Activated CD4-positive, CD25-positive, alpha-beta regulatory T cell (primary cell): ENCODE data around the gene ASF1B.

ENCODE experiments used
- DNase-seq, 4 experiments: peaks; one replicate each; lab custom pipeline; 2025; lab: John Stamatoyannopoulos, UW

The ASF1B gene

DNA sequence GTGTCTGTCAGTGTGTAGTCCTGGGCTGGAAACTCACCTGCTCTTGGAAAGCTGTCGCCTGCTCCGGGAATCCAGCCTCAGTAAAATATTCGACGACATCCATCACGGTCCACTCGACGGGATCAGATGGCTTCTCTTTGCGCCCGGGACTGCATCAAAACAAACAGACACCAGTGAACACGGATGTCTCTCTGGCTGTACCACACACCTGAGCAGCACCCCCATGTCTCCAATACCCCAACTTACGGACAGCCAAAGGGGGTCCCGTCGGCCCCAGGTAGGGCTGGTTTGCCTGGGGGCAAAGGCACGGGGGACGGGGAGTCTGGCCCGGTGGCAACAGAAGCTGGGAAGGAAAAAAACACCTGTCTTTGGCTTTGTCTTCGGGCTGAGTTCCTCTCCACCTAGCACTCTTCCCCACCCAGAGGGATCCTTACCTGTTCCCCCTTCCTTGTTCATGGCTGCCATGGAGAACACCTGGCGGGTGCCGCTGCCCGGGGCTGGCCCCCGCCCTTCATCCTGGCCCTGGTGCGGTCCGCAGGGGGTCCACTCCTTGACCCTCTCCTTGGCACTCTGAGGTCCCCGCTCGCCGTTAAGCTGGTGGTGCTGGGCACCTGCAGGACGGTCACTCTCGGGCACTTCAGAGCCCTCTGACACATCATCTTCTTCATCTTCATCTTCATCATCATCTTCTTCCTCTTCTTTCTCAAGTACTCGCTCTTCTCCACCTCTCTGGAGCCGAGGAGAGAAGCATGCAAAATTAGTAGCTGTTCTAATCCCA is 47.6 kb downstream of the ASF1B start:
- DNase-seq, result no peak

DNA sequence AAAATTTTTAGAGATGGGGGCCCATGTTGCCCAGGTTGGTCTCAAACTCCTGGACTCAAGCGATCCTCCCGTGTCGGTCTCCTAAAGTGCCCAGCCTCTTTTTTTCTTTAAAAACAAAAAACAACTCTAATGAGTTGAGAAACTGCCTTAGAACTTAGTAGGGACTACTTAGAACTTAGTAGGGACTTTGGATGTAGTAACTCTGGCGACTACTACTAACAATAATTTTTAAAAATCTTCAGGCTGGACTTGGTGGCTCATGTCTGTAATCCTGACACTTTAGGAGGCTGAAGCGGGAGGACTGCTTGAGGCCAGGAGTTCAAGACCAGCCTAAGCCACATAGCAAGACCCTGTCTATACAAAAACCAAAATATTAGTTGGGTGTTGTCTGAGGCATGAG is 50.3 kb downstream of the ASF1B start:
- no peak for DNase-seq

DNA sequence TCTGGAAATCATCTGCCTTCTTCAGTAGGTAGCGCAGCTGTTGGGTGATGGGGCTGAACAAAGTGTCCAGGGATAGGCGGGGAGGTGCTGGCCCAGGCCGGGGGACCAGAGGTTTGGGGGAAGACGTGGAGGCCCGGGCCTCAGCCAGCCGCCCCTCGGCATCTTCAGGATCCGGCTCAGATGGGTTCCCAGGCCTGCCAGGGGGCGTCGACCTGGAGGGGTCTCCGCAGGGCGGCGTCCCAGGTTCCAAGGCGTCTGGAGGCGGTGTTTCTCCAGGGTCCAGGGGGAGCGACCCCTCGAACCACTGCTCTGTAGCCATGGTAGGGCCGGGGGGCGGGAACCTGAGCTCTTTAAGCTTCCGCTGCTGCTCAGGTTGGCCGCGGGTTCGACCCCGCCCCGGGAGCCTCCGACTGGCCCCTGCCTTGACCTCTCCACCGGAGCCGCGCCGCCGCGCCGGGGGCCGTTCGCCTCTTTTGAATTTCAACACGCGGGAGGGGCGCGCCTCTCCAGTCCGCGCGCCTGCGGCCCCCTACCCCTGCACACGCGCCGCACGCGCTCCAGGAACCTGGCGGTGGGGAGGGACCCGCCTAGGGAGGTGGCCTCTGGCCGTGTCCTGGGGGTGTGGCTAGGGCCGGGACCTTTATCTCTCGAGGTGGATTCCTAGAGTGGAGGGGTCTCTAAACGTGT is 50.9 kb downstream of the ASF1B start, which contains the start of gene C19orf67:
Gene C19orf67, minus strand, starts transcription at position 475 of the 687 bp plus-strand sequence. Its CDS starts 156 bp downstream, at position 319.
- DNase-seq, result no peak

DNA sequence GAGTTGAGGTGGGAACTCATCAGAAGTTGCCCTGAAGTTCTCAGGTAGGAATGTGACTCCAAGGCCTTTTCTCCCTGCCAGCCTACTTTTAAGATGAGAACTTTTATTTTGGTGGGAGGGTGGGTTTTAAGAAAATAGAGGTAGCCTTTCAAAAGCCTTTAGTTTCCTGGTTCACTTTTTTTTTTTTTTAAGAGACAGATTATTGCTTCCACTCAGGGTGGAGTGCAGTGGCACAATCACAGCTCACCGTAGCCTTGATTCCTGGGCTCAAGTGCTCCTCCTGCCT is 53.8 kb downstream of the ASF1B start:
- no peak for DNase-seq

DNA sequence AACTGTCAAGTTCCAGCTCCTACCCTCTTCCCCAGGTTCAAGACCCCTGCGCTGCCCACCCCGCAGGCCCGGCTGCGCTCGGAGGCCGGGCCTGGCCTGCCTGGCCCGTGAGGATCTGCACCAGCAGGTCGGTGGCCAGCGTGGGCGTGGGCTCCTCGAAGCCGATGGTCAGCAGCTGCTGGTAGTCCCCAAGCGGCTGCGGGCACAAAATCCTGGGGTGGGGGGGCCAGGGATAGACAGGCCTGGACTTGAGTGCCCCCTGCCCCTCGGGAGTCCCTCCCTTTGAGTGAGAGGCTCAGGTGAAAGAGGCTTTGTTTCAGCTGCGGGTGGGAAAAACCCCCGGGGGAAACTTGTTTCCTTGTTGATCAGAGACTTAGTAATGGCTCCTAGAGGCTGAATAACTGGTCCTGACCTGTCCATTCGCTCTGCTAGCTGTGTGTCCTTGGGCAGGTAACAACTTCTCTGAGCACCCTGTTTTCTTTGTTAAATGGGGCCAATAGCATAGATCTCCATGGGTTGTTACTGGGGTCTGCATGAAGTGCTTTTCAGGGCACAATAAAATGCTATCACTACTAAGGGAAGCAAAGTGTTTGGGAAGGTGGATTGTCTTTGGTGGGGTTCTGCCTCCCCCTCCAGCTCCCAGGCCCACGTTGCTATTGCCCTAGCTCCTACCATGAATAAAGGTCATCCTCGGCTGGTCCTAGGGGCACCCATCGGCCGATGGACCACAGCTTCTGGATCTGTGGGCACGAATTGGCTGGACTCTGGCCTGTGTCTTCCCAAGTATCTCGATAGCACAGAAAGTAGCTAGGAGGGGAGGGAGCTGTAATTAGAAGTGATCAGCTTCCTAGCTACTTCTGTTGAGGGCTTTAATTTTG is 54.4 kb downstream of the ASF1B start:
- DNase-seq, result no peak

DNA sequence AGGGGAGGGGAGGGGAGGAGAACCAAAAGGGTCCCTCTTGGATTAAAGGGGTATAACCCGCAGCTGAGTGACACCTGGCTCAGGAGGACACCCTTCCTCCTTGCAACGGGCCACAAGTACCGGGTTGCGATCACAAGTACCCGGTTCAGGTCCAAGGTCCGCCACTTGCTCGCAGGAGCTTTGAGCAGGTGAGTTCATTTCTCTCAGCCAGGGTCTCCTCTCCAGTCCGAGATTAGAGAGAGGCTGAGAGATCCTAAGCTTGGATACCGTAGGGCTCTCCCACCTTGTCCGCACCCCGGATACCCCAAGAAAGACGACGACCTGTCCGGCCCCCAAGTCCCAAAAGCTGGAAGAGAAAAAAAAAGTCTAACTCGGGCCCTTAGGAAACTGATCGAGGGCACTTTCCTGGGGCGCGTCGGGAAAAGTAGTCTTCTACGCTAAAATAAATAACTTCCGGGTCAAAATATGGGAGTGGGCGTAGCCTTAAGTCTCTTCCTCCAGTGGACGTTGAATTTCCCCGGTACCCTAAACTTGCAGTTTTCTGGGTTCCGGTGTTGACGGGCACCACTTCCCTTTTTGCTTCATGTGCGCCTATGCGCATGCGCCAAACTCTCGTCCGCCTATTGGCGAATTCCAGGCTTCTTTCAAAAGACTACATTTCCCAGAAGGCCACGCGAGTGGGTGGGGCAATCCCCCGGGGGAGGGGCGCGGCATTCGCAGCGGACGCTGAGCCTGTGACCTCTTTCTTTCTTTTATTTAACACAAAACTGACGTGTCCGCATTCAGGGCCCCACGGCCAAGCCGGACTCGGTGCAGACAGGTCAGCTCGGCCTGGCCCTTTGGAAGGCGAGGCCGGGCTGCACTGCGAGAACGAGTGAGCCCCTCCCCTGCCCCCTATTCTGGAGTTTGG is 55.2 kb downstream of the ASF1B start:
- DNase-seq, result peak; percentile 96 to 98 (median 97)

DNA sequence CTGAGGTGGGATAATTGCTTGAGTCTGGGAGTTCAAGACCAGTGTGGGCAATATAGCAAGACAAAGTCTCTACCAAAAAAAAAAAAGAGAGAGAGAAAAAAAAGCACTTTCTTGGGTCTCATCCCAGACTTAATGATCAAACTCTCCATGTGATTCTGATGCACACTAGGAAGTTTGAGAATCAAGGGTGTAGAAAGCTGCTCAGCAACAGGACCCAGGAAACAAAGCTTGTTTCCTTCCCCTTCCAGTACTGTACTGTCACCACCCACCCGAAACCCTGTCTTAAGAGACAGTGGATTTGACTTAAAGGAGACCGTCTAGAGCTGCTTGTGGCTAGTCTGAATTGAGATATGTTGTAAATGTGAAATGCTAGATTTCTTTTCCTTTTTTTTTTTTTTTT is 58.0 kb downstream of the ASF1B start:
- no peak for DNase-seq

DNA sequence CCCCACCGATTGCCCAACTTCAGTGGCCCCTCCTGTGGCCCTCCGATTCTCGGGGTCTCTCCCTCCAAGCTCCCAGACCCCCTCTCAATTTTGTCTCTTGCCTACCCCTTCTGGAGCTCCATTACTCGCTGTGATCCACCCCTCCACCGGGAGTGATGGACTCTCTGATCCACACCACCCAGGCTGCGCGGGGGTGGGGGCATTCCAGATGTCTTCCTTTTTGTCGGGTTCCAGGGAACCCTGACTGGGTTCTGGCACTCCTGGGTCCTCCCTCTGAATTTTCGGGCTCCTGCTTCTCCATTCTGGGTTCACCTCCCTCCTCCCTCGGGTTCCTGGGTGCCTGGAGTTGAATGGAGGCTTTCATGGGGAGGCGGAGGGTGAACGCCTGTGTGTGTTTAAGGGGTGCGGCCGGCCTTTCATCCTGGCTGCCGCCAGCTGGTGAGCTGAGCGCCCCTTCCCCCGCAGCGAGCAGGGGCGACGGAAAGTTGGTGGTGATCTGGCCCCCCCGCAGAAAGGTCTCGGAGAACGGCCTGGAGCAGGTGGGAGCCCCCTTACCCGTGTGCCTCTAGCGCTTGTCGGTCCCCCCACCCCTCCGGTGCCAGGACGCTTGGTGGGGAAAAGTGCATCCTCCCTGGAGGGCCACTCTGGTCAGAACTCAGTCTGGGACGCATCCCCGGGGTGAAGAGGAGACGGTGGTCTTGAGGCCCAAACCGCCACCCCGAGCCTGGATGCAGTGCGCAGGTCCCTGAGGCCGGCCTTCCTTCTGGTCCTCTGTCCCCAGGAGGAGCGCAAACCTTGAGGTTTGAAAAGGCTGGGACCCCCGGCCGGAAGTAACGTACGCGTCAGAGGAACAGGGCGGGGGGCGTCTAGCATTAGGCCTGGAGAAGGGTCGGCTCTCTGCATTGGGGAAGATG is 62.2 kb downstream of the ASF1B start:
- DNase-seq, result no peak

DNA sequence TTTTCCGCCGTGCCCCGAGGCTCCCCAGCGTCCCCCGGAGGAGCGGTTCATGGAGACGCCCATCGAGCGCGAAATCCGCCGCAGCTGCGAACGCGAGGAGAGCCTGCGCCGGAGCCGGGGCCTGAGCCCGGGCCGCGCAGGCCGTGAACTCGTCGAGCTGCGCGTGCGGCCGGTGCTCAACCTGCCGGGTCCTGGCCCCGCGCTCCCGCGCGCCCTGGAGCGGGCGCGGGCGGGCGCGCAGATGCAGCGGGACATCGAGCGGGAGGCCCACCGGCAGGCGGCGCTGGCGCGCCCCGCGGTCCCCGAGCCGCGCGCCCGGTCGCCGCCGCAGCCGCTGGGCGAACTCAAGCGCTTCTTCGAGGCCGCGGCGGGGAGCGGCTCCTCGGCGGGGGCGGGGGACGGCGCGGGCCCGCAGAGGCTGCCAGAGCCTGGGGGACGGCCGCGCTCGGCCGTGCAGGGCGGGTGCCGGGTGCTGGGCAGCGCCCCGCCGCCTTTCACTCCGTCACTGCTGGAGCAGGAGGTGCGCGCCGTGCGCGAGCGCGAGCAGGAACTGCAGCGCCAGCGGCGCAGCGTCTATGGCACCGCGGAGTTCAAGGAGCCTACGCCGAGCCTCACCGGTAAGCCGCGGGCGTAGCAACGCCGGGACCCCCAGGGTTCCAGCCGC is 63.0 kb downstream of the ASF1B start:
- DNase-seq, result peak; percentile 47 to 76 (median 61)

DNA sequence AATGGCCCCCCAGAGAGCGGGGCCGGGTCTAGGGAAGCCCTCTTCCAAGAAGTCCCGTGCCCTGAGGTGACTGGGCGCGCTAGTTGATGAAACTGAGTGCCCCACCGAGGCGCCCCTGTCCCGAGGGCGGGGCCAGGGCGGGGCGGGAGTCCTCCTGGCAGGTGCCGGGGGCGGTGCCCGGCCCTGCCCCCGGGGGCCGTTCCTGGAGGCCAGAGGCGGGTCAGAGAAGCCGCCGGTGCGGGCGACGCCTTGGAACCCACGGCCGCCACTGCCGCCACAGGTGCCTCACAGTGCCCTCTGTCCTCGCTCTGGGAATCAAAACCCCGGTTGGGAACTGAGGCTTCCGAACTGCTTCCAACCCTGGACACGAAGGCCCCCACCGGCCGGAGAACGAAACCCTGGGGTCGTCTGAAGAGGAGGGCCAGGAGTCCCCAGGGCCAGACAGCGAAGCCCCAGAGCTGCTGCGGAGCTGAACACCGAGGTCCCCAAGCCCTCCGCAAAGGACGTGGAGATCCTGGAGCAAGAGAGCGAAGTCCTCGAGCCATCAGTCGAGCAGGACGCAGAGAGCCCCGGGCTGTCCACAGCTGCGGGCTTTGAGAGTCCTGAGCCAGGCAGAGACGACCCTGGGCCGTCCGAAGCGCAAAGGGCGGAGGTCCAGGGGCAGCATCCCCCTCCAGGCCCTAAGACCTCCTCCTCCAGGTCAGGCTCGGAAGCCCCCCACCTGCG is 63.7 kb downstream of the ASF1B start, which contains the start of gene MISP3:
Gene MISP3, plus strand, starts transcription at position 252 of the 726 bp plus-strand sequence. CDS start 524 bp downstream, outside the sequence.
- DNase-seq, result no peak

DNA sequence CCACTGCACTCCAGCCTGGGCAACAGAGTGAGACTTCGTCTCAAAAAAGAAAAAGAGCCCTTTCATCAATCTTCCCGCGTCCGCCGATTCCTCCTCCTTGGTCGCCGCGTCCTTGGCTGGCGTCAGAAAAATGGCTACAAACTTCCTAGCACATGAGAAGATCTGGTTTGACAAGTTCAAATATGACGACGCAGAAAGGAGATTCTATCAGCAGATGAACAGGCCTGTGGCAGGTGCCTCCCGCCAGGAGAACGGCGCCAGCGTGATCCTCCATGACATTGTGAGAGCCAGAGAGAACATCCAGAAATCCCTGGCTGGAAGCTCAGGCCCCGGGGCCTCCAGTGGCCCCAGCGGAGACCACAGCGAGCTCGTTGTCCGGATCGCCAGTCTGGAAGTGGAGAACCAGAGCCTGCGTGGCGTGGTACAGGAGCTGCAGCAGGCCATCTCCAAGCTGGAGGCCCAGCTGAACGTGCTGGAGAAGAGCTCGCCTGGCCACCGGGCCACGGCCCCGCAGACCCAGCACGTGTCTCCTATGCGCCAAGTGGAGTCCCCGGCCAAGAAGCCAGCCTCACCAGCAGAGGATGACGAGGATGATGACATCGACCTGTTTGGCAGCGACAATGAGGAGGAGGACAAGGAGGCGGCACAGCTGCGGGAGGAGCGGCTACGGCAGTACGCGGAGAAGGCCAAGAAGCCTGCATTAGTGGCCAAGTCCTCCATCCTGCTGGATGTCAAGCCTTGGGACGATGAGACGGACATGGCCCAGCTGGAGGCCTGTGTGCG is 65.9 kb downstream of the ASF1B start:
- no peak for DNase-seq
